ENCODE measurements around the gene SMAD6. TPM values are rescaled to one million over a fixed set of nuclear protein-coding genes. Genes with fewer than 3 reads are reported as not detected.

Gene SMAD6
- total RNA-seq, 1 donor from 2014 or later: 20.3 TPM

- H3K27ac ChIP-seq (replicated peaks): no peak overlapping the region
- intact Hi-C loops (cut with micrococcal nuclease): loop anchor here (10.0 kb wide), 2 partner anchors 75 to 165 kb away; partner anchors contain the start of gene SMAD6
- H3K36me3 ChIP-seq: peaks cover 11% of the 10 kb centered on the region
- TF ChIP-seq CTCF (IDR thresholded peaks at IDR 0.05; ENCODE audit: borderline replicate concordance): no peak
- no peaks in the 10 kb centered on the region for H3K27me3 ChIP-seq (ENCODE audit: low read depth)
- no peak overlapping the region for H3K4me3 ChIP-seq
- DNase-seq: no peak
- no peaks in the 10 kb centered on the region for H3K9me3 ChIP-seq (replicated peaks)
- peaks cover 50% of the 10 kb centered on the region for H3K4me1 ChIP-seq
Measured at GRCh38 chr15:66779331-66780009, 77.4 kb downstream of the SMAD6 start.

- Histone ChIP-seq H3K4me3 (no peak overlapping the region), H3K36me3 (peaks cover 11% of the 10 kb centered on the region), H3K4me1 (peaks cover 41% of the 10 kb centered on the region), H3K27me3 (ENCODE audit: low read depth) (no peaks in the 10 kb centered on the region), H3K9me3 (replicated peaks) (no peaks in the 10 kb centered on the region), H3K27ac (replicated peaks) (no peak overlapping the region)
- TF ChIP-seq CTCF (IDR thresholded peaks at IDR 0.05; ENCODE audit: borderline replicate concordance): no peak
- intact Hi-C loops (cut with micrococcal nuclease): no loop called here
- DNase-seq: no peak
Measured at GRCh38 chr15:66780172-66780972, 78.3 kb downstream of the SMAD6 start.

- Histone ChIP-seq H3K4me3 (no peak overlapping the region), H3K36me3 (peaks cover 11% of the 10 kb centered on the region), H3K27me3 (ENCODE audit: low read depth) (no peaks in the 10 kb centered on the region), H3K27ac (replicated peaks) (no peak overlapping the region), H3K9me3 (replicated peaks) (no peaks in the 10 kb centered on the region), H3K4me1 (peaks cover 33% of the 10 kb centered on the region)
- intact Hi-C loops (cut with micrococcal nuclease): no loop called here
- DNase-seq: no peak
- no peak for TF ChIP-seq CTCF (IDR thresholded peaks at IDR 0.05; ENCODE audit: borderline replicate concordance)
Measured at GRCh38 chr15:66780973-66781718, 79.1 kb downstream of the SMAD6 start.

GRCh38 chr15:66782785-66783184 lies 80.7 kb downstream of the SMAD6 start:
- Histone ChIP-seq H3K9me3 (replicated peaks) (no peaks in the 10 kb centered on the region), H3K4me3 (no peak overlapping the region), H3K27me3 (ENCODE audit: low read depth) (no peaks in the 10 kb centered on the region), H3K27ac (replicated peaks) (no peak overlapping the region), H3K4me1 (peaks cover 18% of the 10 kb centered on the region), H3K36me3 (peaks cover 11% of the 10 kb centered on the region)
- intact Hi-C loops (cut with micrococcal nuclease): no loop called here
- DNase-seq: no peak
- no peak for TF ChIP-seq CTCF (IDR thresholded peaks at IDR 0.05; ENCODE audit: borderline replicate concordance)

GRCh38 chr15:66783314-66783713 lies 81.3 kb downstream of the SMAD6 start:
- H3K9me3 ChIP-seq (replicated peaks): no peaks in the 10 kb centered on the region
- no peak for TF ChIP-seq CTCF (IDR thresholded peaks at IDR 0.05; ENCODE audit: borderline replicate concordance)

More at GRCh38 chr15:66783314-66783713, 81.3 kb downstream of the SMAD6 start:
- Histone ChIP-seq H3K4me3 (no peak overlapping the region), H3K4me1 (peaks cover 14% of the 10 kb centered on the region), H3K36me3 (peaks cover 11% of the 10 kb centered on the region), H3K27ac (replicated peaks) (no peak overlapping the region), H3K27me3 (ENCODE audit: low read depth) (no peaks in the 10 kb centered on the region)
- no peak for DNase-seq
- intact Hi-C loops (cut with micrococcal nuclease): no loop called here
